NCI-H526 (cell line): ENCODE results near the gene S1PR5.
A peak's percentile ranks its signal among the peaks of the same experiment; 100 is the strongest.
"Not testable (repeated sequence)": the region's sequence is repeated elsewhere in the genome, so short reads cannot be mapped to it uniquely, and the experiment has no call there.

ENCODE experiments used
- DNase-seq, 2 experiments: peaks; one replicate each; lab custom pipeline; 2025; lab: John Stamatoyannopoulos, UW

The S1PR5 gene

DNA sequence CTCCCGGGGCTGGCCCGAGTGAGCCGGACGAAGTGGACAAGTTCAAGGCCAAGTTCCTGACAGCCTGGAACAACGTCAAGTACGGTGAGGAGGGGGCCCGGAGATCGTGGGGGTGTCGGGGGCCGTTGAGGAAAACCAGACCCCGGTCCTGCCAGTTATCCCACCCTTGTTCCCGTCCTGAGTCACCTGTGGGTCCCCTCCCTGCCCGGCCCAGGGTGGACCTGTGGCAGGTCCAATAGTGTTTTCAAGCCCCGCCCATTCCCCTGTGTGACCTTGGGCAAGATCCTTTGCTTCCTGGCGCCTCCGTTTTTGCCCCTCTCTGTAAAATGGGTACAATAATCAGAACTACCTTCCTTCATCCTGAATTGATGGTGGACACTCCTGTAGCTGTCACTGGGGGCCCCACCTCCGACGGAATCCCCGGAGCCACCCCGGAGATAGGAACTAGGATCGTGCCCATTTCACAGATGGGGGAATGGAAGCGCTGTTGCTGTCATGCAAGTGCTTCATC is 27.1 kb upstream of the S1PR5 start:
- no peak for DNase-seq

DNA sequence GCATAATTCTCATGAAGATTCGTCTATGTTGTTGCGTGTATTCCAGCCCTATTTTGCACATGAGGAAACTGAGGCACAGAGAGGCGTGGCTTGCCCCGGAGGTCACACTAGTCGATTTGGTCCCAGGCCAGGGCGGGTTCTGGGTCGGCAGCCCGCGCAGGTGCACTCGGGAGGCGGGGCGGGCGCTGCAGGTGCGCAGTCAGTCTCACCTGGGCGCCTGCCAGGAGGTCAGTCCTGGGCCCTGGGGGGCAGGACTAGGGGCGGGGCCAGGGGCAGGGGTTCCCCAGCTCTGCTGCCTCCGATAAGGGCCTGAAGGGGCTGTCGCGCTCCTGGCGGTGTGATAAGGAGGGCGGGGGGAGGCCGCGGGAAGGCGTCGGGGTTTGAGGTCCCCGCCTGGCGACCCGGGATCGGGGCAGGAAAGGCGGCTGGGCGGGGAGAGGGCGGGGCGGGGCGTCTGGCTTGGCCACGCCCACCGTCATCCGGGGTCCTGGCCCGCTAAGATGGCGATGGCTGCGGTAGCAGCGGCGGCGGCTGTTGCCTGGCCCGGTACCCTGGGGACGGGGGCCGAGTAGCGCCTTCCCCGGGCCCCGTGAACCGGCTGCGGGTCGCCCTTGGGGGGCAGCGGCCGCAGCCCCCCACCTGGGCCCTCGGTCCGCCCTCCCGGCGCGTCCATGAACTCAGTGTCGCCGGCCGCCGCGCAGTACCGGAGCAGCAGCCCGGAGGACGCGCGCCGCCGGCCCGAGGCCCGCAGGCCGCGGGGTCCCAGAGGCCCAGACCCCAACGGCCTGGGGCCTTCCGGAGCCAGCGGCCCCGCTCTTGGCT is 26.4 kb upstream of the S1PR5 start, which contains the start of gene ATG4D:
Gene ATG4D, plus strand, starts transcription at position 485 of the 822 bp plus-strand sequence. Its CDS starts 187 bp downstream, at position 672.
- DNase-seq = peak; percentile 62 to 86

DNA sequence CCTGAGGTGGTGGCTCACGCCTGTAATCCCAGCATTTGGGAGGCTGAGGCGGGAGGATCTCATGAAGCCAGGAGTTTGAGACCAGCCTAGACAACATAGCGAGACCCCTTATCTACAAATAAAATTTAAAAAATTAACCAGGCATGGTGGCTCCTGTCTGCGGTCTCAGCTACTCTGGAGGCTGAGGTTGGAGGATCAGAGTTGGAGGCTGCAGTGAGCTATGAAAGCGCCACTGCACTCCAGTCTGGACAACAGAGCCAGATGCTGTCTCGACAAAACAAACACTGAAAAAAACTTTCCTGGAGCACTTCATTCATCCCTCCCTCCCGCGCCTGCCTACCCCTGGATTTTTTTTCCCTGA is 25.8 kb upstream of the S1PR5 start:
- no peak for DNase-seq

DNA sequence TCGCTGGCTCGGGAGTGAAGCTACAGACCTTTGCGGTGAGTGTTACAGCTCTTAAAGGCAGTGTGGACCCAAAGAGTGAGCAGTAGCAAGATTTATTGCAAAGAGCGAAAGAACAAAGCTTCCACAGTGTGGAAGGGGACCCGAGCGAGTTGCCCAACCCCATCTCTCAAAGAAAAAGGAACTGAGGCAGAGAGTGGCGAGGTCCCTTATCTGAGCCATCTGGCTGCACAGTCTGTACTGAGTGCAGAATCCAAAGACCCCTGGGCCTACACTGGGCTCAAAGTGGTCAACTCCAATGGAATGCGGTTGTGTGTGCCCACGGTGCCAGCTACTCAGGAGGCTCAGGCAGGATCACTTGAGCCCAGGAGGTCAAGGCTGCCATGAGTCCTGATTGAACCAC is 21.8 kb upstream of the S1PR5 start:
- DNase-seq = not testable (repeated sequence)

DNA sequence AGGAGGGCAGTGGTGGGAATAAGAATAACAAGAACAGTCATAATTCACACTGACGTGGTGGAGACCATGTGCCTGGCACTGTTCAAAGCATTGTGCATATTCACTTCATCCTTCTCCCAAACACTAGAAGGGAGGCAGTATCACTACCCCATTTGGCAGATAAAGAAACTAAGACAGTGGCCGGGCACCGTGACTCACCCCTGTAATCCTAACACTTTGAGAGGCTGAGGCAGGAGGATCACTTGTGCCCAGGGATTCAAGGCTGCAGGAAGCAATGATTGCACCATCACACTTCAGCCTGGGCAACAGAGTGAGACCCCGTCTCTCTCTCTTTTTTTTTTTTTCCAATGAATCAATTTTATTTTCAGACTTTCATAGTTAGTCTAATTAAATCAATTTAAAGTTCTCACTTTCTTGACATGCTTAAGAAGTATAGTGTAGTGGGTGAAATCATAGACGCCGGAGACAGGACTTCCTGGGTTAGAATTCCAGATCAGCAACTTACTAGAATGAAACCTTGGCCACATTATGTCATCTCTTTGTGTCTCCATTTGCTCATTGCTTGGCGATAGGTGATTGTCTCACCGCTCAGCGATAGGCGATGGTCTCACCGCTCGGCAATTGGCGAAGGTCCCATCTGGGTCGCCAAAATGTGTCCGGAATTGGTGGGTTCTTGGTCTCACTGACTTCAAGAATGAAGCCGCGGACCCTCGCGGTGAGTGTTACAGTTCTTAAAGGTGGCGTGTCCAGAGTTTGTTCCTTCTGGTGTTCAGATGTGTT is 21.1 kb upstream of the S1PR5 start:
- no peak for DNase-seq

DNA sequence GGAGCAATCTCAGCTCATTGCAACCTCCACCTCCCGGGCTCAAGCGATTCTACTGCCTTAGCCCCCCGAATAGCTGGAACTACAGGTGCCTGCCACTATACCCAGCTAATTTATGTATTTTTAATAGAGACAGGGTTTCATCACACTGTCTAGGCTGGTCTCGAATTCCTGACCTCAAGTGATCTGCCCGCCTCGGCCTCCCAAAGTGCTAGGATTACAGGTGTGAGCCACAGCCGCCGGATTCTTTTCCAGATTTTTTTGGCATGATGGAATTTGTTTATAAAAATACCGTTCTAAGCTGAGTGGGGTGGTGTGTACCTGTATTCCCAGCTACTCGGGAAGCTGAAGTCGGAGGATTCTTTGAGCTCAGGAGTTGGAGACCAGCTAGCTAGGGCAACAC is 20.4 kb upstream of the S1PR5 start:
- DNase-seq = no peak

DNA sequence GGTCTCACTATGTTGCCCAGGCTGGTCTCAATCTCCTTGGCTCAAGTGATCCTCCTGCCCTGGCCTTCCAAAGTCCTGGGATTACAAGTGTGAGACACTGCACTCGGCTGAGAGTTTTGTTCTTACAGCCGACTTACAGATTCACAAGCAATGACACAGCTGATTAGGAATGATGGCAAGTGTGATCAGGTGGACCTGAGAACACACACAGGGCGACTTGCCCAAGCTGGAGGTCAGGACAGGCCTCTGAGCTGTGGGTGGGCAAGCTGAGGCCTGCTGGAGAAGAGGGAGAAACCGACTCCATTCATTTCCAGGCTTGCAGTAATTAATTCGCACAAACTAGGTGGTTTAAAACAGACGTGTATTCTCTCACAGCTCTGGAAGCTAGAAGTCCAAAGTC is 18.4 kb upstream of the S1PR5 start:
- no peak for DNase-seq

DNA sequence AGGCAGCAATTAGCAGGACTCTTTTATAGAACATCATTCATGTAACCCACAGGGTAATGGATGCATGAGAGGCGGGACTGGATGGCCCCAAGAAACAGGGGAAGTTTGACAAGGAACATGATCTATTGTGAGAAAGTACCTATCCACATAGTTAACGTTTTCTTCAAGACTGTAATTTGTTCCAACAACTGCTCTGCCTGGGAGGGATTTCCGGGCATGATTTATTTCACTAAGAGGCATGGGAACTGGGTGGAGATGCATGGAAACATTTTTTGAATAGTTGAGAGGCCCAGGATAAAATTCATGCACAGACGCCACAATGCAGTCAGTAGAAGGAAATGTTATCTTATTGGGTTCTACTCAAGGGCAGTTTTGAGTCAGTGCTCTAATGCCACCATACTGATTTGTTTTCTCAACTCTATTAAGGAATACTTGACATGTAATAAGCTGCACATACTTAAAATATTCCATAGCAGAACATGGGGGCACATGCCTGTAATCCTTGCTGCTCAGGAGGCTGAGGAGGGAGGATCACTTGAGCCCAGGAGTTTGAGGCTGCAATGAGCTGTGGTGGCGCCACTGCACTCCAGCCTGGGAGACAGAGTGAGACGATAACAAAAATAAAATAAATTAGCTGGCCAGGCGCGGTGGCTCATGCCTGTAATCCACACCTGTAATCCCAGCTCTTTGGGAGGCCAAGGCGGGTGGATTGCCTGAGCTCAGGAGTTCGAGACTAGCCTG is 16.6 kb upstream of the S1PR5 start:
- DNase-seq = no peak

DNA sequence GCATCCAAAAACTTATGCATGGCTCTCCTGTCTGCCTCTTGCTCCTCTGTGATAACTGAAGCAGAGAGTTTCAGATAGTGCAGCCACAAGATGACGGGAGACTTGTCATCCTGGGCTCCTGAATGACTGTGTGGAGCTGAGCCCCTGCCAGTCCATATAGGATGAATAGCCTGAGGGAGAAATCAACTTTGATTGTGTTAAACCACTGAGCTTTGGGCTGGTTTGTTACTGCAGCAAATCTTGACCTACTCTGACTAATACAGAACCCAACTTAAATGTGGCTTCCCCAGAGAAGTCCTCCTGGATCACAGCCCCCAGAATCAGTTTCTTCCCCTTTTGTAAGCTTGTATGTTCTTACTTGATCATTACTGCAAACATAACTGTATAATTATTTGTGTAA is 15.2 kb upstream of the S1PR5 start:
- DNase-seq = no peak

DNA sequence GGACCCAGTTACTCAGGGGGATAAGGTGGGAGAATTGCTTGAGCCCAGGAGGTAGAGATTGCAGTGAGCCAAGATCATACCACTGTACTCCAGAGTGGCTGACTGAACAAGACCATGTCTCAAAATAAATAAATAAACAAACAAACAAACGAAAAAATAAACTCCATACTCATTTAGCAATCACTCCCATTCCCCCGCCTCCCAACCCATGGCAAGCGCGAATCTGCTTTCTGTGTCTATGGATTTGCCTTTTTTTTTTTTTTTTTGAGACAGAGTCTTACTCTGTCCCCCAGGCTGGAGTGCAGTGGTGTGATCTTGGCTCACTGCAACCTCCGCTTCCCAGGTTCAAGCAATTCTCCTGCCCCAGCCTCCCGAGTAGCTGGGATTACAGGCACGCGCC is 9.6 kb upstream of the S1PR5 start:
- not testable (repeated sequence) for DNase-seq

DNA sequence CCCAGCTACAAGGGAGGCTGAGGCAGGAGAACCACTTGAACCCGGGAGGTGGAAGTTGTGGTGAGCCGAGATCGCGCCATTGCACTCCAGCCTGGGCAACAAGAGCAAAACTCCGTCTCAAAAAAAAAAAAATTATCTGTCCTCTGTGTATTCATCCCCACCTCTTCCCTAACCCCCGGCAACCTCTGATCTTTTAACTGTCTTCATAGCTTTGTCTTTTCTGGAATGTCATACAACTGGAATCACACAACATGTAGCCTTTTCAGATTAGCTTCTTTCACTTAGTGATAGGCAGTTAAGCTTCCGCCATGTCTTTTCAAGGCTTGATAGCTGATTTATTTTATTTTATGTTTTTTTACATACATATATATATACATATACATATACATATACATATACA is 8.4 kb upstream of the S1PR5 start:
- DNase-seq = no peak

DNA sequence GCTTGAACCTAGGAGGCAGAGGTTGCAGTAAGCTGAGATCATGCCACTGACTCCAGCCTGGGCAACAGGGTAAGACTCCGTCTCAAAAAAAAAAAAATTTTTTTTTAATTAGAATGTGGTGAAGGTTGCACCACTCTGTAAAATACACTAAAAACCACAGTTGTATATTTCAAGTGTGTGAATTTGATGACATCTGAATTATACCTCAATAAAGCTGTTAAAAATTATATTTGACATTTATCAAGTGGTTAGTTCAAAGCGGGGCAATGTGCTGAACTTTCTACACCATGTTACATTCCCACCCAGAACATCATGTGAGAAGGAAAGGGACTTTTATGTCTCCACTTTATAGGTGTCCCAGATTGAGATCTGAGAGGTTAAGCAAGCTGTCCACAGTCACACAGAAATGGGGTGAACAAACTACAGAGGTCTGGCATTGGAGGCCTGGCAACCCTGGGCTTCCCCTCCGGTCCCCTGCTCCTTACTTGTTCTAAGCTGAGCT is 5.9 kb upstream of the S1PR5 start:
- no peak for DNase-seq

DNA sequence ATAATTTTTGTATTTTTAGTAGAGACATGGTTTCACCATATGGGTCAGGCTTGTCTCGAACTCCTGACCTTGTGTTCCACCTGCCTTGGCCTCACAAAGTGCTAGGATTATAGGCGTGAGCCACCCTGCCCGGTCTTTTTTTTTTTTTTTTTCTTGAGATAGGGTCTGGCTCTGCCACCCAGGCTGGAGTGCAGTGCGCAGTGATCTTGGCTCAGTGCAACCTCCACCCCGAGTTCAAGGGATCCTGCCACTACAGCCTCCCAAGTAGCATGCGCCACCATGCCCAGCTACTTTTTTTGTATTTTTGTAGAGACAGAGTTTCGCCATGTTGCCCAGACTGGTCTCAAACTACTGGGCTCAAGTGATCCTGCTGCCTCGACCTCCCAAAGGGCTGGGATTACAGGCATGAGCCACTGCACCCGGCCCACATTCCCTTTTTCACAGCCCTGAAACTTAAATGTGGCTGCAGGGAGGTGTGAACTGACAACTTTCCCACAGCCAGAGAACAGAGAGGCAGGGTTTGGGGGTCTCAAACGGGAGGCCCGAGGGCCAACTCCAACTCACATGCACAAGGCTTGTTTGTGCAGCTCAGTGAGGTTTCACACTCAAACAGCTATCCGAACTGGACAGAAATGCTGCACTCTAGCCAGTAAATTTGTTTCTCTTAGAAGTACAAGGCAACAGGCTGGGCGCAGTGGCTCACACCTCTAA is 4.4 kb upstream of the S1PR5 start:
- no peak for DNase-seq

DNA sequence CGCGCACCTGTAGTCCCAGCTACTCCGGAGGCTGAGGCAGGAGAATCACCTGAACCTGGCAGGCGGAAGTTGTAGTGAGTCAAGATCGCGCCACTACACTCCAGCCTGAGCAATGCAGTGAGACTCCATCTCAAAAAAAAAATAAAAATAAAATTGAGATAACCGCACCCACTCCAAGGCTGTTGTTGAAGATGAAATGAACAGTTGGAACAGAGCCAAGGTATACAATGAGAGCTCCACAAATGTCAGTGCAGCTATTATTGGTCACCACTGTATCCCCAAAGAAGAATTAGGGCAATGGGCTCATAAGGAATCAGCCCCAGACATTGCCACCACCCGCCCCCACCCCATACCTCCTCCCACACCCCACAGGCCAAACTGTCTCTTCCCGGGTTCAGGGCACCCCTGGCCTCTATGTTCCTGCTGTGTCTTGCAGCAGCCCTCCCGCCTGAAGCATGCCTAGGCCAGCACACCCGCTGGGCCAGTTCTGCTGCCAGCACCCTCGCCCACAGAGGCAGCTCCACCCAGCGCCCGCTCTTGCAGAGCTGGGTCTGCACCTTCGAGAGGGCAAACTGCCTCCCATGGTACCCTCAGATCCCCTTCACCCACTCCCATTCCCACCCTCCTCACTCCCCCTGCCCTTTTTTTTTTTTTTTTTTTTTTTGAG is 3.5 kb upstream of the S1PR5 start:
- DNase-seq = no peak

DNA sequence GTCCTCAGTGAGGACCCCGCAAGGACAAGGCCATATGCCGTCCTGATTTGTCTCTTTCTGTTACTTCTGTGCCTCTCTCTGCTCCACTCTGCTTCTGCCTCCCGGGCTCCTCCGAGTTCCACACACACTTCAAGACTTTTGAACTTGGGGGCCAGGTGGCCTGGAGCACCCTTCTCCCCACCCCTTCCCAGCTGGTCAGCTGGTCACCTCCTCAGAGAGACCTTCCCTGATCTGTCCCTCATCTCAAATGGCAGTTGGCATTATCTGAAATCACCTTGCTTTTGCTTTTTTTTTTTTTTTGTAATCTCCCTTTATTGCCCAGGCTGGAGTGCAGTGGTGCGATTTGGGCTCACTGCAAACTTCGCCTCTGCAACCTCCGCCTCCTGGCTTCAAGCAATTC is 2.2 kb upstream of the S1PR5 start:
- DNase-seq = no peak

DNA sequence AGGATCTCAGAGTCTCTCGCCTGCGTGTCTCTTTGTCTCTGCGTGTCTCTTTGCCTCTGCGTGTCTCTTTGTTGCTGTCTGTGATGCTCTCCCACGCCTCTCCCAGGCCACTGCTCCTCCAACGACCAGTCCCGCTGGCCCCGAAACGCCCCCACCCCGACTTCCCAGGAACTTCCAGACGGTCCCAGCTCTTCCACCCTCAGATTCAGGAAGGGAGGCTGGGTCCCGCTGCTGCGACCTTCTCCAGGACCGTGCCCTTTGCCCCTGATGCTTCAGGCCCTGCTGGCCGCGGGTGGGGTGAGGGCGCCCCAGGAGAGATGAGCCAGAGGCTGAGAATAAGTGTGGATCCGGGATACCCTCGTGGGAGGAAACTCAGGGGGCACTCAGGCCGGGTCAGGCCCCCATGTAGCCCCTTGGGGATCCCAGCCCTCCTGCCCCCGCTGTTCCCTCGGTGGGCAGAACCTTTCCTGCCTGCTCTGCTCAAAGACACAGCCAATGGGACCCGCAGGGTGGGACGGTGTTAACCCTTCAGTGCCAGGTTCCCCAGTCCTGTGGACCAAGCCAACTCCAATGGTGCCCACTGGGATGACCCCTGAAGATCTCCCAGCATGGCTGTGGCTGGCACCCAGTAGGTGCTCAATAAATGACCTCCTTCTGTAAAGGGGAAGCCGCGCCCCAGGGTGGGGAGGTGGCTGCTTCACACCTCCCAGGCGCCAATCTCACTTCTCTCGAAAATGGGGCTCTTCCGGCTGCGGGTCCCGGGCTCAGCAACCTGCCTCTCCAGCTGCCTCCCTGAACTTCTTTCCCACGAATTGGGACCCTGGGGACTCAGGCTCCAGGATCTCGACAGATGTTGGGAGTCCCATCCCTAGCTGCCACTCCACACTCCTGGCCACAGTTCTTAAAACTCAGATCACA is 1.5 kb upstream of the S1PR5 start:
- no peak for DNase-seq

DNA sequence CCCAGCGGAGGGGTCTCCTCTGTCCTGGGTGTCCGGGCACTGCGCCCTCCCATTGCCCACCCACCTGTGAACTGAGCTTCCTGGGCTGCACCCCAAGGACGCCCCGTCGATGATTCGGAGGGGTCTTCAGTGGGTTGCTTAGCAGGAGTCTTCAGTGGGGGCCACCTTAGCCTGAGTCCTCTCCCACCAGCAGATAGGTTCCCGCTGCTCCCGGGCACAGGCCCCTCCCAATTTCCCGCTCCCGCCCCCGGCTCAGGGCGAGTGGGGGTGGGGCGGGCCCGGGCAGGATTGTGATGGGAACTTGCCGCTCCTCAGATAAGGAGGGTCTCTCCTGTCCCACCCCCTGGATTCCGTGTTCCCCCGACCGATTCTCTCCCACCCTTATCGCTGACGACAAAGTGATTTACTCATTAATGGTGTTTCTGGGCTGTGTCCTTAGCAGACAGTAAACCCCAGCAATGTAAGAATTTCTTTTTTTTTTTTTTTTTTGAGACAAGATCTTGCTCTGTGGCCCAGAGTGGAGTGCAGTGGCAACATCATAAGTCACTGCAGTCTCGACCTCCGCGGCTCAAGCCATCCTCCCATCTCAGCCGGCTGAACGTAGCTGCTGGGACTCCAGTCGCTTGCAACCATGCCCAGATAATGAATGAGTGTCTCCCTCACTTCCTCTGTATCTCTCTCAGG is 655 bp upstream of the S1PR5 start:
- DNase-seq = peak in 1 of 2 experiments; percentile 23

DNA sequence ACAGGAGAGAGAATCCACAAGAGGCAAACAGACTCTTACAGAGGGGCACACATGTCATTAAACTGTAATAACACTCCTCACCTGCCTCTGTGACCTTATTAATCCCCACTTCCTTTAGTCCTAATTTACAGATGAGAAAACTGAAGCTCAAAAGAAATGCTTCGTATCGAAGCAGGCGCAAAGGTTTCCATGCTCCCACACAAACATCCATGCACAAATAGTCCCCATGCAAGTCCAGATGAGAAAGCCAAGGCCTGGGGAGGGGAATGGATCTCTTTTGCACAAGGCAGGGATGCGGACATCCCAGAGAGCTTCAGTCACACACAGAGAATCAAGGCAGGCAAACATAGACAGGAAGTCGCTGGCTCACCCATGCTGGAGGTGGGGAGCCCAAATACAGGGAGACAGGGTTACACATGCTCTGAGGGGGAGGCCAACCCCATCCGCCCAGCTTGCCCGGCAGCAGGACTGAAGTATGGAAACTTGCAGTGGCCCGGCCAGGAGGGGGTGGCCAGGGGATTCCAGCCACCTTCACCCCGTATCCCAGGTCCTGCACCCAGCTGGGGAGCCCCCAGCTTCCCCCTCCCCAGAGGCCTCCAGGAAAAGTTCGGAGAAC is 468 bp downstream of the S1PR5 start:
- DNase-seq = no peak

DNA sequence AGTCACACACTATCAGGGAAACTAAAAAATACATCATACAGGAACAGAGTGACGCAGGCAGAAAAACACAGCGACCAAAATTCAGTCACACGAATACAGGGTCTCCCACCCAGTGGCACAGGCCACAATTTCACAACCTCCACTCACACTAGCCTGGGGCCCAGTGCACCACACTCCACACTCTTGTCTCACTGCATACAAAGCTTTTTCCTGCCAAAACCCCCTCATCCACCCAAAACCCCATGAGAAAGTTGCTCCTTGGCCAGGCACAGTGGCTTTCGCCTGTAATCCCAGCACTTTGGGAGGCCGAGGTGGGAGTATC is 1.2 kb downstream of the S1PR5 start:
- DNase-seq = no peak
